Limb (tissue), 2 donors: ENCODE data around the gene PSMD4.
"Not testable (repeated sequence)": the region's sequence is repeated elsewhere in the genome, so short reads cannot be mapped to it uniquely, and the experiment has no call there.

Experiments
- DNase-seq, 2 donors: peaks; one replicate each; pipeline ENCODE4 v3.0.0-alpha.2; 2016; ENCODE audit errors: extremely low spot score in 2 of 2

Gene PSMD4

GRCh38 chr1:151273924-151274466, 19.5 kb downstream of the PSMD4 start:
- no peak for DNase-seq

- DNase-seq, result not testable (repeated sequence)
Observed at GRCh38 chr1:151275341-151275740, 20.8 kb downstream of the PSMD4 start.

- DNase-seq, result no peak
Observed at GRCh38 chr1:151277249-151277648, 22.7 kb downstream of the PSMD4 start.

GRCh38 chr1:151281225-151281968, 26.9 kb downstream of the PSMD4 start:
- peak; percentile 95 to 98 for DNase-seq

- peak; percentile 99 to 100 for DNase-seq
Observed at GRCh38 chr1:151281969-151282882, 27.7 kb downstream of the PSMD4 start, which contains the start of gene ZNF687. TSS of gene ZNF687 (plus strand) at chr1:151282299. CDS start at chr1:151286292, 3,993 bp downstream.

GRCh38 chr1:151282883-151283725, 28.6 kb downstream of the PSMD4 start:
- DNase-seq, result no peak

- no peak for DNase-seq
Observed at GRCh38 chr1:151284013-151284577, 29.6 kb downstream of the PSMD4 start.

- no peak for DNase-seq
Observed at GRCh38 chr1:151286619-151287340, 32.2 kb downstream of the PSMD4 start.

GRCh38 chr1:151287341-151287699, 32.8 kb downstream of the PSMD4 start:
- DNase-seq, result no peak

GRCh38 chr1:151287767-151288500, 33.4 kb downstream of the PSMD4 start:
- no peak for DNase-seq

GRCh38 chr1:151288502-151288901, 34.0 kb downstream of the PSMD4 start:
- DNase-seq, result no peak

GRCh38 chr1:151289080-151289935, 34.8 kb downstream of the PSMD4 start:
- DNase-seq, result no peak

GRCh38 chr1:151289991-151290708, 35.6 kb downstream of the PSMD4 start:
- DNase-seq, result no peak

GRCh38 chr1:151290709-151291303, 36.3 kb downstream of the PSMD4 start:
- DNase-seq, result no peak

GRCh38 chr1:151292207-151293030, 37.9 kb downstream of the PSMD4 start:
- no peak for DNase-seq

- no peak for DNase-seq
Observed at GRCh38 chr1:151293093-151293492, 38.6 kb downstream of the PSMD4 start.
